GM18858 (cell line): ENCODE measurements around the gene TRIM63.
A peak's percentile ranks its signal among the peaks of the same experiment; 100 is the strongest.
"Not testable (repeated sequence)": the region's sequence is repeated elsewhere in the genome, so short reads cannot be mapped to it uniquely, and the experiment has no call there.

Experiments
- ATAC-seq: cut with Tn5 transposase; IDR thresholded peaks from one replicate; pipeline ENCODE4 v1.9.1; 2021; ENCODE audit not compliant: unreplicated experiment

Gene TRIM63

DNA sequence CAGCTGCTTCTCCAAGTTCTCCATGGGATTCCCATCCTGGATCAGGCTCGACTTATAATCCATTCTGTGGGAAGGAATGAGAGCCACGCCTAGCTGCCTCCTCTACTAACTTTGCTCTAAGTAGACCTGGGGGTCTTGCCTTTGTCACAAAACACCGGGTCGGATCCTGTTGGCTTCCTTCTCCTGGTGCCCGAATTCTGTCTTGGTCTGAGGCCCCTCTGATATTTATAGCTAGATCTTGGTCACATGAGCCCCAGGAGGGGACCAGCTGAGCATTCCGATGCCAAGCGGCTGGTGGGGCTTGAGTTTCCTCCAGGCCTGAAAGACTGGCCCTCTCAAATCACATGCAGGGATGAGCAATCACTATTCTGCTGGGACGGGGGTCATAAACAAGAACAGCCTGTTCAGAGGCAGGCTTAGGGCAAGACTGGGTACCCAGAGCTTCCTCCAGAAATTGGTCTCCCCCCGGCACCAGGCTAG is at the start of gene TRIM63:
TRIM63 (minus strand) TSS at position 199 of the 480 bp plus-strand sequence; CDS start at position 63, 136 bp downstream.
- no peak for ATAC-seq

DNA sequence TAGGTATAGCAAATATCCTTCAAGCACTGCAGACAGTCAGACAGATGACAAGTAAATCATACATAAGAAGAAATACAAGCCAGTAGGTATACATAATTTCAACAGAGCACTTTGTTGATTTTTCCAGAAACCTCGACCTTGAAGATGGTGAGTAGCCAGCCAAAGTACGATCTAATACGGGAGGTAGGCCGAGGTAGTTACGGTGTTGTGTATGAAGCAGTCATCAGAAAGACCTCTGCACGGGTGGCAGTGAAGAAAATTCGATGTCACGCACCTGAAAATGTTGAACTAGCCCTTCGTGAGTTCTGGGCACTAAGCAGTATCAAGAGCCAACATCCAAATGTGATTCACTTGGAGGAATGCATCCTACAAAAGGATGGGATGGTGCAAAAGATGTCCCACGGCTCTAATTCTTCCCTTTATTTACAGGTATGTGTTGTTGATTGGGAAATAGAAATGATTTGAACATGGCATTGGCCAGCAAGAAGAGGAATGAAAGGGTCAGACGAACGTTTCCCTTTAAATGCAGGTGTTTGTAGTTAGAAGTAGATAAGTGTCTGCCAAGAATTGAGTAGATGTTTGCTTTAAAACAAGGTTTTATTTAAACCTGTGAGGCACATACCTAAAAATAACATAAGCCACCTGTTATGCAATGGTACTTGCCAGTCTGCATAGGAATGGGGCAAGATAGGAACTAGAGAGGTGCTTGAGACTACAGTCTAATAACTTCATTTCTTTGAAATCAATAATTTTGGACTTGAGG is 46.9 kb upstream of the TRIM63 start:
- ATAC-seq = no peak

DNA sequence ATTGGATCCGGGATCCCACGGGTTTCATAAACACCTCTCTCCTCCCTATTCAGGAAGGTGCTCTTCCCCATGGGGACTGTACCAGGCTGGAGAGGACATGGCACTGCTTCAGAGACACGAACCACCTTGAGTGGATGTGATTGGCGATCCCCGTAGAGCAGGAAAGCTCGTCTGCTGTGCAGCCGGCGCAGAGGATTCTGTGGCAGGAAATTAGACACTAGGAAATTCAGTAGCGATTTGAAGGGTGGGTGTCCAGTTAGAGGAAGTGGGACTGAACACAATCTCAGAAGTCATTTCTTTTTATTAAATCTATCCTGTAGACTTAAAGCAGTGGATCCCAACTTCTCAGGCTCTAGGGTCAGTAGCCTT is 45.0 kb upstream of the TRIM63 start:
- no peak for ATAC-seq

DNA sequence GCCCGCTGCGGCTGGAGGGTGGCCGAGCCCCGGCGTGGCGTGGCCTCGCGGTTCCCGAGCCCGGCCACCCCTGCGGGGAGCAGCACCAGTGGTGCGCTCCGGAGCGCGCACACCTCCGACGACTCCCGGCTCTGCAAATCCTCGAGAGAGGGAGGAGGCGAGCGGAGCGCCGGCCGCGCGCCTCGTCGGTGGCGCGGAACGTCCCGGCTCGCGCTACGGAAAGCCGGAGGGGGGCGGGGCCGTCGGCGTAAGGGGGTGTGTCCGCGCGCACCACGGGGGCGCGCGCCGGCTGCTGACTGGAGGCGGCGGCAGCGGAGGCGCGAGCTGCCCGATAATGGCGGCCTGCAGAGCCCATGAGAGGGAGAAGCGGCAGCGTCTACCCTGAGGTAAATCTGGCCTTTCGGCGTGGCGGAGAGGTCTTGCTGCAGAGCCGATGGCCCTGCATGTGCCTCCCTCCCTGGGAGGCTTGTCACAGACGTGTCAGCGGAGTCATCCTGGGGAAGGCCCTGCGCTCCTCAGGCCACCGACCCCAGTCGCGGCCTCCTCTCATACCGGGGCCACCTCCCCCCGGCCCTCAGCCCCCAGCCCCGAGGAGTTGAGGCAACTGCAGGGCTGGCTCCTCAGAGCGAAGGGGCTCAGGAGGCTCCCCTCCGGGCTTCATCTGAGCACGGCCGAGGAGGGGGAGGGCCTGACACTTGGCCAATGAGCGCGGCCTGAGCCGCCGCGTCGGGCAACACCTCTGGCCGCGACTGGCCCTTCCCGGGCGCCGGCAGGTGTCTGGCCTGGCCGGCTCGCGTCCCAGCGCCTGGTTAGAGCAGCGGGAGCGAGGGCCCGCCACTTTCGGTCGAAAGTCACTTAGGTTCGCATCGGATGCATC is 44.3 kb upstream of the TRIM63 start, which contains the start of gene PDIK1L:
PDIK1L (plus strand) TSS at position 295 of the 877 bp plus-strand sequence. CDS start 2,485 bp downstream, outside the sequence.
- ATAC-seq = peak; percentile 44

DNA sequence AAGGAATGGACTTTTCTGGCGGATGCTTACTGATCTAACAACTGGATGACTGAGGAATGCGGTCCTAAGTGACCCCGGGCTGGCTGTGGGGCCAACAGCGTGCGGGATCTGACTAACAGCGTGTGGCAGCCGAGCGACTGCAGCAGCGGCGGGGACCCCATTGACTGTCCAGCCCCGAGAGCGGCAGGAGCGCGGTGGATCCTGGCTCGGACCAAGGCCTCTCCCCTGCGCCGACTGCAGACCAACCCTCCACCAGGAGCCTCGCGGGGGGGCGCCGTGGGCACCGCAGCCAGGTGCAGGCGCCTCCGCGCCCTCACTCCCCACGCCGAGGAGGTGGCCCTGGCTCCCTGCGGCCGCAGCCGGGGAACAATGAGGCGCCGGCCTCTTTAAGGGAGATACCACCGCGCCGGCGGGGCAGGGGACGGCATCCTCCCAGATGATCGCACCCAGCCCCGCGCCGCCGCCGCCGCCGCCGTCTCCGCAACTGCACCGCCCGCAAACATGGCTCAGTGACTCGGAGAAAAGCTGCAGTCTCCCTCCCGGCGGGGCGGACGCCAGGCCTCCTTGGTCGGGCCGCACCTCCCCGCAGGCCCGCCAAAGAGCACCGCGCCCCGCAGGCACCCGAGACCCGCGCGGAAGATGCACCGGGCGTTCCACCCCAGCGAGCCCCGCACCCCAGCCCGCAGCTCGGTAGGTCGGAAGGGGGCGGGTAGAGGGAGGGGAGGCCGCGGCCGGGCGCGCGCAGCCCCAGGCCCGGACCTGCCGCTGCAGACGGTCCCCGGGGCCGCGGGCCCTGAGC is 43.5 kb upstream of the TRIM63 start:
- ATAC-seq = peak; percentile 23

DNA sequence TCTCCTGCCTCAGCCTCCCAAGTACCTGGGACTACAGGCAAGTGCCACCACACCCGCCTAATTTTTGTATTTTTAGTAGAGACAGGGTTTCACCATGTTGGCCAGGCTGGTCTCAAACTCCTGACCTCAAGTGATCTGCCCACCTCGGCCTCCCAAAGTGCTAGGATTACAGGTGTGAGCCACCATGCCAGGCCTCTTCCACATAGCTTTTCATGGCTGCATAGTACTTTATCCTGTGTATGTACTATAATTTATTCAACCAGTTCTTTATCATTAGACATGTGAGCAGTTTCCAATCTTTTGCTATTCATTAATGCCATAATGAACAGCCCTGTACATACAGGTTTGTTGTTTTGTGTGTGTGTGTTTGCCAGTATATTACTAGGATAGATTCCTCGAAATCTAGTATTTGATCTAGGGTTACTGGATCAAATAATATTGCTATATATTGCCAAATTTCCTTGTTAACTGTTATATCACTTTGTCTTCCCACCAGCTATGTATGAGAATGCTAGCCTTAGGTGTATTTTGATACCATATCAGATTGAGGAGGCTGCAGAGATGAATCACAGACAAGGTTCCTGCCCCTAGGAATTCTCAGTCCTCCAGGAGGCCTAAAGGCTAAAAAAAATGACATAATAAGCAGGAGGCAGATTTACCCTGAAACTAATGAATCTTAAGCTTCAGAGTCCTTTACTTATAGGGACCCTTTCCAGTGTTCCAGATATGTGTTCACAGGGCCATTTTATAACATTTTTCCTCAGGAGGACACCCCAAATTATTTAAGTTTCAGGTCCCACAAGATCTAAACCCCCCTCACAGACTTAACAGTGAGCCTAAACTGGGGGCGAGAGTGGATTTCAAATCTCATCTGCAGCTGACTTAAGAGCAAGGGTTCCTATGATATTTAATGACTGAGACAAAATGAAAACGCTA is 42.1 kb upstream of the TRIM63 start:
- ATAC-seq = no peak

DNA sequence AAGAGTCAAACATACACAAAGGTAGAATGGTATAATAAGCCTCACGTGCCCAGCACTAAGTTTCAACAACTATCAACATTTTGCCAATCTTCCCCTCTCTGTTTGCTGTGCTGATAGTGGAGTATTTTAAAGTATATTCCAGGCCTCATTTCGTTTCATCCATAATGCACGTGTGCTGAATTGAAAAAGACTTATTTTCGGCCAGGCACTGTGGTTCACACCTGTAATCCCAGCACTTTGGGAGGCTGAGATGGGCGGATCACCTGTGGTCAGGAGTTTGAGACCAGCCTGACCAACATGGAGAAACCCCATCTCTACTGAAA is 37.8 kb upstream of the TRIM63 start:
- ATAC-seq = not testable (repeated sequence)

DNA sequence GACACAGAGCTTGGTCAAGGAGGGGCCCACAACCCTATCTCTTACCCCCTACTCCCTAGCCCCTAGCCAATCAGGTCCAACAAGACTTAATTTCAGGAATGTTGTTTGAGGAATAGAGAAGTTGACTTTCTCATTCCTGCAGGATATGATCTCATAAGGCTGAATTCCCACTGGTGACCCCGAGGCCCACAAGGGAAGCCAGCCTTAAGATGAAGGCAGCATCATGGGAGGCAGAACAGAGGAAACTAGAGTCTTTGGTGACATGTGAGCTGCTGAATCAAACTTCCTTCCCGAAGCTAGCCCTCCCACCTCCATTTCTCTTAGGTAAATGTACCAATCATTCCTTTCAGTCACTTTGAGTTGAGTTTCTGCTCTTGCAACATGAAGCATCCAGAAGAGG is 35.1 kb upstream of the TRIM63 start:
- no peak for ATAC-seq

DNA sequence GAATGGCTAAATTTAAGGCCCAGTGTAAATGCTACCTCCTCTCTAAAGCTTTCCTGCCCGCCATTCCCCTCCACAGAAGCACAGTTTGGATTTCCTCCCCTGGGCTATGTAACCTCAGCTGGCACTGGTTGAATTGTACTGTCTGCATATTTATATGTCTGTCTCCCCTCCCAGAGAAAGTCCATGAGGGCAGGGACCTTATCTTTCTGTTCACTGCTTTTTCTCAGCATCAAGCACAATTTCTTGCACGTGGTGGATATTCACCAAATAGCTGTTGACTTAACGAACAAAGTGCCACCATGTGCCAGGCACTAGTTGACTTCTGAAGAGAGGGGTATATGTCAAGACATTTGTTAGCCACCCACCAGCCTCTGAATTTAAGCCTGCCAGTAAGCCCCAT is 34.7 kb upstream of the TRIM63 start:
- ATAC-seq = no peak

DNA sequence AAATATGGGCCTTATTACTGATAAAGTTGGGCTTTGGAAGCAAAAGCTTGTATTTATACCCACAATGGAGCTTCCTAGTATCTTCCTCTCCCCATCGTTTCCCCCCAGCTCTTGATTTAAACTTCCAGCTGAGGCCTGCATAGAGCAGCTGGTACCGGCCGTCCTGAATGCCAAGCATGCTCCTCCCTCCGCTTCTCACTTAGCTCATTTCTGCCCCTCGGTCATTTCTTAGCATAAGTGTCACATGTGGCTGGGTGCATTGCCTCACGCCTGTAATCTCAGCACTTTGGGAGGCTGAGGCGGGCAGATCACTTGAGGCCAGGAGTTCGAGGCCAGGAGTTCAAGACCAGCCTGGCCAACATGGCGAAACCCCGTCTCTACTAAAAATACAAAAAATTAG is 32.8 kb upstream of the TRIM63 start:
- ATAC-seq = not testable (repeated sequence)

DNA sequence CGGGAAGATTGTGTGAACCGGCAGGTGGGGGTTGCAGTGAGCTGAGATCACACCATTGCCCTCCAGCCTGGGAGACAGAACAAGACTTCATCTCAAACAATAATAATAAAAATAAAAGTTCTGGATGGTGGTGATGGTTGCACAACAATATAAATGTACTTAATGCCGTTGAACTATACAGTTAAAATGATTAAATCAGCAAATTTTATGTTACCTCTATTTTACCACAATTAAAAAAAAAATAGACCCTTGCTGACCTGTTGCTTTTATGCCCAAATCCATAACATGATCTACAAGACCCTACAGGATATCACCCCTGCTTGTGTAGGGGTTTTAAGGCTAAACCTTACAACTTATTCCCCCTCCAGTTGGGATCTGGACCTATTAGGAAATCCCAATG is 32.4 kb upstream of the TRIM63 start:
- no peak for ATAC-seq

DNA sequence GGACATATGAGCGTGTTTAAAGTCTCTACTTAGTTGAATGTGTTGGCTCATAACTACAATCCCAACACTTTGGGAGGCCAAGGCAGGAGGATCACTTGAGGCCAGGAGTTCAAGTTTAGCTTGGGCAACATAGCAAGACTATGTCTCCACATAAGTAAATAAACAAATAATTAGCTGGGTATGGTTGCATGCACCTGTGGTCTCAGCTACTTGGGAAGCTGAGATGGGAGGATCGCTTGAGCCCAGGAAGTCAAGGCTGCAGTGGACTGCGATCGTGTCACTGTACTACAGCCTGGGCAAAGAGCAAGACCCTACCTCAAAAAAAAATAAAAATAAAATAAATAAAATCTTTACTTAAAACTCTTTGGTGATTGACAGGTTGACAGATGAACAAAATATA is 31.2 kb upstream of the TRIM63 start:
- ATAC-seq = no peak

DNA sequence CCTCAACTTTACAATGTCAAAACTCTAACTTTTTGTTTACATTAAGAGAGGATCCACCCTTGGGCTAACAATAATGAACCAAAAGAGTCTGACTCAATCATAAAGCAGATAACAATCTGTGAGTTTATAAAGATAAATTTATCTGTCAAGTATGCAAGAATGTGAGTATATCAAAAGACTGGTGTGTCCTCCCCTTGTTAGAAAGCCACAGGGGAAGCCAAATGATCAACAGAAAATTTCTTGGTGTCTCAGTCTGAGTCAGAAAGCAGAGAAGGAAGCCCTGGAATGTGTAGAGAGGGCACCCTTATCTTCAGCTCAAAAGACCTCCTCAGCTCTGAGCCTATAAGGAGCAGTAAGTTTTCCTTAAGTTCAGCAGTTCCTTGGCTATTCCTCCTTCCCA is 30.3 kb upstream of the TRIM63 start:
- no peak for ATAC-seq

DNA sequence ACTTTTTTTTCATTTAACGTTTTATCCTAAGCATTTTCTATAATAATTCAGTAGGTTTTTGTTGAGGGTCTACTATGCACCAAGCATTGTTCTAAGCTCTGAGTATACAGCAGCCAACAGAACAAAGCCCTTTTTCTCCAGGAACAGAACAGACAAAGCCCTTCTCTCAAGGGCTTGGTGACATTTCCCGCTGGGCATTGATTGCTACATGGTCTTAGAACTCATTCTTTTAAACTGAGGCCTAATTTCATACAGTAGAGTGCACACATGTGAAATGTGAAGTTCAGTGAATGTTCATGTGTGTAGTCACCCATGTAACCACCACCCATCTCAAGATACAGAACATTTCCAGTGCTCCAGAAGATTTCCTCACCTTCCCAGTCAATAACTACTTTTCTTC is 29.0 kb upstream of the TRIM63 start:
- no peak for ATAC-seq

DNA sequence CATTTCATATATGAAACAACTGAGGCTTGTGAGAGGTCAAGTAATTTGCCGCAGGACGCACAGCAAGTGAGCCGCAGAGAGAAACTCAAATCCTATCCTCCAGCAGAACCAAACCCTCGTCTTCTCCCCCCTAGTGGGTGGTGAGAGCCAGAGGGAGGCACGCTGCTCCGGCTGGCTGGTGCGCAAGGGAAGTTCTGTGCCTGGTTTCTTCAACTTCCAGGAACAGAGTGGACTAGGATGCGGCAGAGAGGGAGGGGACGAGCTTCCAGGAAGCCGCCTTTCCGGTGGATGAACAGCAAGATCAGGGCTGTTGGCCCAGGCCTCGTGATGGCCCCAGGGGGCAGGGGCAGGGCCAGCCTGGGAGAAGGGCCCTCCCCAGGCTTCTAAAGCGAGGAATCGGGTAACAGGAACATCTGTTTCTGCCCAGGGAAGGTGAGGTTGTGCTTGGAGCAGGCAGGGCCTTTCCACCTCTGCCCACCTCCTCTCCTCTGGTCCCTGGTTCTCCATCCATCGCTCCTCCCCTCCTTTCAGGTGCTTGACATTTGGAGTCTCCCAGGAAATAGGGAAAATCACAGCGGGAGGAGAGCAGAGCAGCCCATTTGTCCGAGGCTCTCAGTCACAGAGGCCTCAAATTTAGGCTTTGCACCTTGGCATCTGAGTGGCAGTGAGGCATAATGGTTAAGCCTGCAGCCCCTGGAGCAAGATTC is 27.4 kb upstream of the TRIM63 start:
- no peak for ATAC-seq

DNA sequence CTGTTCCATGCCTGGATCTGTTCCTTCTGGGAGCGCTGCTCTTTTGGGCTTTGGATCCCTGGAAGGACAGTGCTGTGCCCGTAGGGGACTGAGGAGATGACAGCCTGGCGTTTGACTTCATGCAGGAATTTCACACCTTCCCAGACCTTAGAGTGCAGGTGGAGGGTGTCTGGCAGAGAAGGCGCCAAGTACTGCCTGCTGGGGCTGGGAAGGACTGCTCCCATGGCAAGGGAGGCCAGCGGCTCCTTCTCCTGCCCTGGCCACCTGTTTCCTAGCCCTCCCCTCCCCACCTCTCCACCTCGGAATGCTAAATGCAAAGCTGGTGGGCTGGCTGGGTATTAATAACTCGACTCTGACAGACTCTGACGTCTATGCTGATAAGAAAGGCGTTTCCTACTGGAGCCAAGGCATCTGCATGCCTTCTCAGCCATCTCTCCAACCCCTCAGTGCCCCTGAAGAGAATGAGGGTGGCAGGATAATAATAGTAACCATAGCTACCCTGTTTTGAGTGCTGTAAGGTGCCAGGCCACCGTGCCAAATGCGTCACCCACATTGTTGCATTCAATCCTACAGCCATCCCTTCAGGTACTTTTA is 26.7 kb upstream of the TRIM63 start:
- no peak for ATAC-seq

DNA sequence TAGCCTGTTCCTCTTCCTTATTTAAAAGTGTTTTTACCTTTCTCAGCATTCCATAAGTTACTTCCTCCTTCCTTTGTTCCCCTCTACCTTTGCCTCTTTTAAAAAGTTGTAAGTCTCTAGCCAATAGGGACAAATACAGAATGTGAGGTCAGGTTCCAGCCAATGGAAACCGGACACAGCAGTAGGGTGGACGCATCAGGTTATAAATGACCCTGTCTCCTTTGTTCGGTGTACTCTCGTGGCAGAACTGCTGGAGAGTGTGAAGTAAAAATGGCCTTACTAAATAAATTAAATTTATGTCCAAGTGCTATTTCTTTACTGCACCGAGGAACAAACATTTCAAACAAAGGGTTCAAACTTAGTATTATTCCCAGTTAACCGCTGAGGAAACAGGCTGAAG is 26.1 kb upstream of the TRIM63 start:
- ATAC-seq = not testable (repeated sequence)

DNA sequence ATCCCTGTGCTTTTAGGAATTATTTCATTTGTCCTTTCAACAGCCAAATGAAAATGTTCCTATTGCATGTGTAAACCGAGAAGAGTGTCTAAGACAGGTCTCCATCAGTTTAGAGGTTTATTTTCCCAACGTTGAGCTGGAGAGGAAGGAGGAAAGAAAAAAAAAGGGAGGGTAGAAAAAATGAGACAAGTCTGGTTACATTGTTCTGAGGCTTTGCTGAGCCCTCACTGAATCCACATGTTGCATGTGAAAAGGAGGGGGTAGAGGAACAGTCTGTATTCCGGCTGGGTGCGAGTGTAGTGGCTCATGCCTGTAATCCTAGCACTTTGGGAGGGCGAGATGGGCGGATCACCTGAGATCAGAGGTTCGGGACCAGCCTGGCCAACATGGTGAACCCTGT is 25.0 kb upstream of the TRIM63 start:
- no peak for ATAC-seq

DNA sequence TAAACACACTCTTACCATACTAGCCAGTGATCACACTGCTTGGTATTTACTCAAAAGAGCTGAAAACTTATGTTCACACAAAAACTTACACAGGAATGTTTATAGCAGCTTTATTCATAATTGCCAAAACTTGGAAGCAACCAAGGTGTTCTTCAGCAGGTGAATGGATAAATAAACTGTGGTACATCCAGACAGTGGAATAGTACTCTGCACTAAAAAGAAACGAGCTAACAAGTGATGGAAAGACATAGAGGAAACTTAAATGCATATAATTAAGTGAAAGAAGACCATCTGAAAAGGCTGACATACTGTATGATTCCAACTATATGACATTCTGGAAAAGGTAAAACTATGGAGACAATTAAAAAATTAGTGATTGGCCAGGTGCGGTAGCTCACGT is 23.5 kb upstream of the TRIM63 start:
- no peak for ATAC-seq
